Suppressor macrophage (primary cell): ENCODE data around the gene FFAR2.
A peak's percentile ranks its signal among the peaks of the same experiment; 100 is the strongest.

Source experiments
- DNase-seq, 4 experiments: peaks; one replicate each; pipeline ENCODE4 v3.0.0-alpha.2; 2020 to 2022

FFAR2 gene

GRCh38 chr19:35487656-35488182 lies 39.7 kb downstream of the FFAR2 start:
- DNase-seq, result no peak

- DNase-seq, result no peak
These were observed 40.6 kb downstream of the FFAR2 start for GRCh38 chr19:35488677-35489076.

- DNase-seq, result peak in 1 of 4 experiments; percentile 13
These were observed 42.3 kb downstream of the FFAR2 start, which contains the start of gene KRTDAP for GRCh38 chr19:35490364-35490763. KRTDAP (minus strand) TSS chr19:35490464; CDS start chr19:35490442, 22 bp downstream.

- no peak for DNase-seq
These were observed 43.8 kb downstream of the FFAR2 start for GRCh38 chr19:35491836-35492360.

GRCh38 chr19:35493971-35494370 lies 45.9 kb downstream of the FFAR2 start:
- DNase-seq, result no peak

GRCh38 chr19:35495107-35496064 lies 47.3 kb downstream of the FFAR2 start:
- DNase-seq, result peak; percentile 78 to 92 (median 86)

GRCh38 chr19:35497406-35497805 lies 49.3 kb downstream of the FFAR2 start:
- no peak for DNase-seq

- no peak for DNase-seq
These were observed 50.2 kb downstream of the FFAR2 start for GRCh38 chr19:35498220-35498619.

GRCh38 chr19:35498984-35499527 lies 51.0 kb downstream of the FFAR2 start:
- no peak for DNase-seq

- DNase-seq, result no peak
These were observed 52.6 kb downstream of the FFAR2 start for GRCh38 chr19:35500611-35501010.
